Thyroid gland (tissue), 4 donors: ENCODE measurements around the gene CCDC3.

Experiments
- POLR2A ChIP-seq, 2 donors: fragments of 450-650 bp; IDR thresholded peaks; one replicate each; pipeline ENCODE4 v1.6.1; 2017; ENCODE audit warnings: antibody characterized with exemption in 2 of 2, mild to moderate bottlenecking in 2 of 2, moderate library complexity in 1 of 2
- TF ChIP-seq, protein P1 (sequence below), 6 experiments: fragments of 200-600 bp in 3 of 6; fragments of 450-650 bp in 3 of 6; sonication (generic) in 3 of 6; IDR thresholded peaks; one replicate each; pipeline ENCODE4 v1.5.1; 2016 to 2019; ENCODE audit warnings: antibody characterized with exemption in 6 of 6, mild to moderate bottlenecking in 2 of 6, inconsistent platforms in 1 of 6, moderate library complexity in 1 of 6

DNA sequence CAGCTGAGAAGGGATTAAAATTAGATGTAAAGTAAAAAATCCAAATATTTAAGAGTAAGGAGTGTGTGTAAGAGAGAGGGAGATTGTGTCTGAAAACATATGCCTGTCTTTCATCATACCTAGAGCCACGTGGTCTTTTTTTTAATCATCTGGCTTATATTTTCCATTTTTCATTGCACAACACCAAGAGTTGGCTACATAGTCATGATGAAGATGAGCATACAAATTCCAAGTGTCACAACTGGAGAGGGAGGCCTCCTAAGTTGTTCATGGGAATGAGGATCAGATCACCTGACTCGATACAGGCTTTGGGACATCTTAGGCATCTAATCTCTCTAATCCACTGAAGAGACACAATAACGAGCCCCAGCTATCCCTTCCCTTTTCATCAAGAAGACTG is 47.2 kb upstream of the CCDC3 start:
- TF ChIP-seq, protein P1, sequence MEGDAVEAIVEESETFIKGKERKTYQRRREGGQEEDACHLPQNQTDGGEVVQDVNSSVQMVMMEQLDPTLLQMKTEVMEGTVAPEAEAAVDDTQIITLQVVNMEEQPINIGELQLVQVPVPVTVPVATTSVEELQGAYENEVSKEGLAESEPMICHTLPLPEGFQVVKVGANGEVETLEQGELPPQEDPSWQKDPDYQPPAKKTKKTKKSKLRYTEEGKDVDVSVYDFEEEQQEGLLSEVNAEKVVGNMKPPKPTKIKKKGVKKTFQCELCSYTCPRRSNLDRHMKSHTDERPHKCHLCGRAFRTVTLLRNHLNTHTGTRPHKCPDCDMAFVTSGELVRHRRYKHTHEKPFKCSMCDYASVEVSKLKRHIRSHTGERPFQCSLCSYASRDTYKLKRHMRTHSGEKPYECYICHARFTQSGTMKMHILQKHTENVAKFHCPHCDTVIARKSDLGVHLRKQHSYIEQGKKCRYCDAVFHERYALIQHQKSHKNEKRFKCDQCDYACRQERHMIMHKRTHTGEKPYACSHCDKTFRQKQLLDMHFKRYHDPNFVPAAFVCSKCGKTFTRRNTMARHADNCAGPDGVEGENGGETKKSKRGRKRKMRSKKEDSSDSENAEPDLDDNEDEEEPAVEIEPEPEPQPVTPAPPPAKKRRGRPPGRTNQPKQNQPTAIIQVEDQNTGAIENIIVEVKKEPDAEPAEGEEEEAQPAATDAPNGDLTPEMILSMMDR (IDR thresholded peaks at IDR 0.05) = no peak
- TF ChIP-seq POLR2A (IDR thresholded peaks at IDR 0.05) = no peak
